AG08395 (cell line): ENCODE results near the gene FLT3.
A peak's percentile ranks its signal among the peaks of the same experiment; 100 is the strongest.
"Not testable (repeated sequence)": the region's sequence is repeated elsewhere in the genome, so short reads cannot be mapped to it uniquely, and the experiment has no call there.

ENCODE experiments used
- DNase-seq: peaks from one replicate; pipeline ENCODE4 v3.0.0; 2012; ENCODE audit warnings: mixed read lengths, low spot score

Gene FLT3

DNA sequence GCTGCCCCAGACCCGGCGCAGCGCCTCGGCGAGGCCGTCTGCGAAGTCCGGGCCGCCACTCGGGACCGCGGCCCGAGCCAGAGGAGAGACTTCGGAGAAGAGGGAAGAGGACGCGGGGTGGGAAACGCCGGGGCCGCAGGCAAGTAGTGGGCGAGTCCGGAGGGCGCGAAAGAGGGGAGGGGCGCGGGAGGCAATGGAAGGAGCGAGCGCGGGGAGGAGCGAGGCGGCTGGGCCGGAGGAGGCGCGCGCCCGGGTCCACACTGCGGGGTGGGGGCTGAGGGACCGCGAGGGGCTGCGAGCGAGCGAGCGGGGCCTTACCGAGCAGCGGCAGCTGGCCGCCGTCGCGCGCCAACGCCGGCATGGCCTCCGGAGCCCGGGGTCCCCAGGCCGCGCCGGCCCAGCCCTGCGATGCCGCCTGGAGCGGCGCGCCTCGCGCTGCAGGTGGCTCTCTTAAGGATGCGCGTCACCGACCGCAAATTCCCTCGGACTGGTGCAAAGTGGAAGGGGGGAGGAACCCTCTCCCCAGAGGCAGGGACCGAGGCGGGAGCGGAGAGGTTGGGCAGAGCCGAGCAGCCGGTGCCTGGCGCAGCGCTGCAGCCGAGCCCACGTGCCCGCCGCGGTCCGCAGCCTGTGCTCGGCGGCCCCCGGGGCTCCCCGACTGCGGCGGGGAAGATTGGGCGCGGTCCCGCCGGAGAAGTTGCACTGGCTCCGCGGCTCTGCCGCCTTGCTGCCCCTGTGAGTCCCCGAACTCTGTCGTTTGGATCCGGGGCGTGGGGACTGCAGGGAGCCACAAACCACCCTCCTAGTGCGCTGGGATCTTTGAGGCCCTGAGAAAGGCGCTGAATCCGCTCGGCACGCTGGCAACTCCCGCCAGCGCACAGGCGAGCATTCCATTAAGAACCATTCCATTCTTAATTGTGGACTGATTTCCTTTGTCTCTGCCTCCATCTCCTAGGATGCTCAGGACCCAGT lies at the start of gene FLT3:
TSS of gene FLT3 (minus strand) at position 427 of the 972 bp plus-strand sequence. CDS start at position 361, 66 bp downstream.
- no peak for DNase-seq

DNA sequence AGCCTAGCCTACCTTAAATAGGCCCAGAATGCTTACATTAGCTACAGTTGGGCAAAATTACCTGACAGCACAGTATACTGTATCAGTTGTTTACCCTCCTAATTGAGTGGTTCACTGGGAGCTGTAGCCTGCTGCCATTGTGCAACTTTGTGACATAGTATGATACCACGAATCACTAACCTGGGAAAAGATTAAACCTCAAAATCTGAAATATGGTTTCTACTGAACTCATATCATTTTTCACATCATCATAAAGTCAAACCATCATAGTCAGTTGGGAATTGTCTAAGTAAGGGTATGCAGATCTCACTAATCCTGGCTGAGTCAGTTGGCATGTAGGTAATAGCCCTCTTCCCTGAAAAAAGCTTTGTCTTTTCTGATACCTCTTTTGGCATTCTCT lies 47.1 kb upstream of the FLT3 start:
- DNase-seq, result no peak

DNA sequence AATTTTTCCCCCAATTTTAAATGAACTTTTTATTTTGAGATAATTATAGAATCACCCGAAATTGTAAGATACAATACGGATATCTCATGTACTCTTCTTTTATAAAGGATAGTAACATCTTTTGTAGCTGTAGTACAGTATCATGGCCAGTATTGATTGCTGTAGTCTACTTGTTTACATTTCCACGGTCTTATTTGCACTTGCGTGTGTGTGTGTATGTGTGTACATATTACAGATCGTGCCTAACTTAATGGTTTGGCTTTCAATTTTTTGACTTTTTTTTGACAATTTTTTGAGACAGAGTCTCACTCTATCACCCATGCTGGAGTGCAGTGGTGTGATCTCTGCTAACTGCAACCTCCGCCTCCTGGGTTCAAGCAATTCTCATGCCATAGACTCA lies 44.7 kb upstream of the FLT3 start:
- no peak for DNase-seq

DNA sequence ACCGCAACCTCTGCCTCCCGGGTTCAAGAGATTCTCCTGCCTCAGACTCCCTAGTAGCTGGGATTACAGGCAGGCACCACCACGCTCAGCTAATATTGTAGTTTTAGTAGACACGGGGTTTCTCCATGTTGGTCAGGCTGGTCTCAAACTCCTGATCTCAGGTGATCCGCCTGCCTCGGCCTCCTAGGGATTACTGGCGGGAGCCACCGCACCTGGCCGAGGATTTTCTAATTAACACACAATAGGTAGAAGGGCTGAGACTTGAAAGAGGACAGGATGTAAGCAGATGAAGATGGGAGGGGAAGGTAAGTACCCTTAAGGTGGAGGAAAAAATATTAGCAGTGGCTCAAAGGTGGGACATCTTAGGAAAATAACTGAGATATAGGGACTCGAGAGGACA lies 41.2 kb upstream of the FLT3 start:
- not testable (repeated sequence) for DNase-seq

DNA sequence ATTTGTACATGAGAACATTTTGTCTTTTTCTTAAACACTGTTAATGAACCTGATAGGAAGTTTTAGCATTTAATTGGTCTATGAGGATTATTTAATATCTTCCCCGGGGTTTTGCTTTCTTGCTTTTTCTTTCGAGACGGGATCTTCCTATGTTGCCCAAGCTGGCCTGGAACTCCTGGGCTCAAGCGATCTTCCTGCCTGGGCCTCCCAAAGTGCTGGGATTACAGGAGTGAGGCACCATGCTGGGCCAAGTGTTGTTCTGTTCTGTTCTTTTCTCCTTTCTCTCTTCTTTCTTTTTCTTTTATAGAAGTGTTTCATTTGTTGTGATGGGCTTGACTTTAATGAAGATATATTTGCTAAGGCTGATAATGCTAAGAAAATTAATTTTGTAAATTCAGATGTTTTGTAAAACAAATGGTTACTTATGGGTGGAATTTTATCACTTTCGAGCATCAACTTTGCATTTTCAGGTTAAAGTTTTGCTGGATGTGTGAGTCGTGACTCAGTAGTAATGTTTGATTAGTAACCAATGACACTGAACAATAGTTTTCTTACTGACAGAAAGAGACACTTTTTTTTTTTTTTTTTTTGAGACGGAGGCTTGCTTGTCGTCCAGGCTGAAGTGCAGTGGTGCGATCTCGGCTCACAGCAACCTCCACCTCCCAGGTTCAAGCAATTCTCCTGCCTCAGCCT lies 40.2 kb upstream of the FLT3 start:
- no peak for DNase-seq

DNA sequence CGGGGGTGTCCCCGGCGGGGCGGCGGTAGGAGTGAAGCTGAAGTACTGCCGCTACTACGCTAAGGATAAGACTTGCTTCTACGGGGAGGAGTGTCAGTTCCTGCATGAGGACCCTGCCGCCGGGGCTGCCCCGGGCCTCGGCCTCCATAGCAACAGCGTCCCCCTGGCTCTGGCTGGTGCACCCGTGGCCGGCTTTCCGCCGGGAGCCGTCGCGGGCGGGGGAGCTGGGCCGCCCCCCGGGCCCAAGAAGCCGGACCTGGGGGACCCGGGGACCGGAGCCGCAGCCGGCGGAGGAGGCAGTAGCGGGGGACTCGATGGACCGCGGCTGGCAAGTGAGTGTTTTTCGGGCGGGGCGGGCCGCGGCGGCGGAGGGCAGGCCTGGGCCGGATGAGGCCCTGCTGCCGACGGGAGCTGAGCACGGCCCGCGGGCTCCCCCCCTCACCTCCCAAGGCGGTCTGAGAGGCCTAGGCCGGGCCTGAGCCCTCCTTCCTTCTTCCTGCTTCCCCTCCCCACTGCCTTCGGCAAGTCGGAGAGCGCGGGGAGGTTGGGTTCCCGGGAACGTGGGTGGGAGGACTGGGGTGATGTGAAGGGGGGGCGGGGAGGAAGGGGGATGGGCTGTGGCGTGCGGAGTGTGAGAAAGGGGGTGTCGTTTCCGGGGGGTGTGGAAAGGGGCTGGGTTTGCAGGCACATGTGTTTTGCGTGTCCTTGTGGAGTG lies 38.5 kb upstream of the FLT3 start:
- DNase-seq, result peak; percentile 73

DNA sequence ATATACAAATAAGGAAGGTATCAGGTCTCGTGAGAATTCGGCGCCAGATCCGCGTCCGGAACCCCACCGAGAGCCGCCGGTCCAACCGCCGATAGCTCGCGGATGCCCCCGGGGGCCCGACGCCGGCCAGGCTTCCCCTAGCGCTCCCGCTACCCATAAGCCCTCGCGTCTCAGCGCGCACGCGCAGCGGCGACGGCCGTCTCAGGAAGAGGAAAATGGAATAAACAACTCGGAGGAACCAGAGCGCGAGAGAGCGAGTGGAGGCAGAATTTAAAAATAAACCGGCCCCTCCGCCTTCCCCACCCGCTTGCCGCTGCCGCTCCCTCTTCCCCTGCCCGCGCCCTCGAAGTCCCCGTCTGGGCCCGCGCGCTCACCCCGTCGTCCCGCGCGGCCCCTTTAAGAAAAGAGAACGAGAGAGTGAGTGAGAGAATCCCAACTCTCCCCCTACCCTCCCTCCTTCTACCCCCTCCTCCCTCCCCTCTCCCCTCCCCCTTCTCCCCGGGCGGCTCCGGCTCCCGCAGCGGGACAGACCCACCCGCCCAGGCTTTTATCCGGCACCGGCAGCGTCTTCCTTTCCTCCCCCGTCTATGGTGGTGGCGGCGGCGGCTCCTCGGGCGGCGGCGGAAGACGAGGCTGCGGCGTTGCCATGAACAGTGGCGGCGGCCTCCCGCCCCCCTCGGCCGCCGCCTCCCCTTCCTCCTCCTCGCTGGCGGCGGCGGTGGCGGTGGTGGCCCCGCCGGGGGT lies 37.8 kb upstream of the FLT3 start, which contains the start of gene PAN3:
TSS of gene PAN3 (plus strand) at position 534 of the 744 bp plus-strand sequence. CDS start at position 647, 113 bp downstream.
- peak; percentile 94 for DNase-seq

DNA sequence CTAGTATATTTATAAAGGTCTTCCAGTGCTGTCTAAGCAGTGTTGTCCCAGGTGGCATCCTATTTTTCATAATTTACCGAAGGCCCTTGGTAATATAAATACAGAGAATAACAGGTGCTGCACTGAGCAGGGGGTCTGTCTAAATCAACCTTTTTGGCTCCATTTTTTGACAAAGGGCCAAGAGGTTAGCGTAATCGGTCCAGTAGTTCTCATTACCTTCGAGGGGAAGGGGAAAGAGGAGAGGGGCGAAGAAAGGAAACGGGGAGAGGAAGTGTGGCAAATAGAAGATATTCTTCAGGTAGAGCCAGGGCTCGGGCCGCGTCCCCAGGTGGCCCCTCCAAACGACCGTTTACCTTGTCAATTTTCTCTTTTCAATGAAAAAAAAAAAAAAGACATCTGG lies 37.2 kb upstream of the FLT3 start:
- no peak for DNase-seq

DNA sequence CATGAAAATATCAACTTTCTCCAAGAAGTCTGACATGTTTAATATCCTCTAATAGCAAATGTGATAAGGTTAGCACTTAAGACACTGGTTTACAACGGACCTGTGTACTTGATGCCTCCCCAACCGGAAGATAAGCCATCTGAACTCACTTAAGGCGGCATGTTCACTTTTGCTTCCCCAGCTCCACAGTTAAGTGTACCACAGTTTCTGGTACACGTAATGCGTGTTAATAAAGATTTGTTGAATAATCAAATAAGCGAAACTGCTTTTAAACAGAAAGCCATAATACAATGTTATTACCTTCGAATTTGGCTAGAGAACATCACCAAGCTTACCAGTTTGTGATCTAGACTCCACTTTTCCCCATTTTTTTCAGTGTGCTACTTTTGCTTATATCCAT lies 36.5 kb upstream of the FLT3 start:
- no peak for DNase-seq

DNA sequence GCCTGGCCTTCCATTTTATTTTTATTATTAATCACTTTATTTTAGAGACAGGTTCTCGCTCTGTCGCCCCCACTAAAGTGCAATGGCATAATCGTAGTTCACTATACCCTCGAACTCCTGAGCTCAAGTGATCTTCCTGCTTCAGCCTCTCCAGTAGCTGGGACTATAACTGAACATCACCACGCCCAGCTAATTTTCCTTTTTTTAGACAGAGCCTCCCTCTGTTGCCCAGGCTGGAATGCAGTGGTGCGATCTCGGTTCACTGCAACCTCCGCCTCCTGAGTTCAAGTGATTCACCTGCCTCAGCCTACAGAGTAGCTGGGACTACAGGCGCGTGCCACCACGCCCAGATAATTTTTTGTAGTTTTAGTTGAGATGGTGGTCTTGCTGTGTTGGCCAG lies 31.3 kb upstream of the FLT3 start:
- DNase-seq, result no peak

DNA sequence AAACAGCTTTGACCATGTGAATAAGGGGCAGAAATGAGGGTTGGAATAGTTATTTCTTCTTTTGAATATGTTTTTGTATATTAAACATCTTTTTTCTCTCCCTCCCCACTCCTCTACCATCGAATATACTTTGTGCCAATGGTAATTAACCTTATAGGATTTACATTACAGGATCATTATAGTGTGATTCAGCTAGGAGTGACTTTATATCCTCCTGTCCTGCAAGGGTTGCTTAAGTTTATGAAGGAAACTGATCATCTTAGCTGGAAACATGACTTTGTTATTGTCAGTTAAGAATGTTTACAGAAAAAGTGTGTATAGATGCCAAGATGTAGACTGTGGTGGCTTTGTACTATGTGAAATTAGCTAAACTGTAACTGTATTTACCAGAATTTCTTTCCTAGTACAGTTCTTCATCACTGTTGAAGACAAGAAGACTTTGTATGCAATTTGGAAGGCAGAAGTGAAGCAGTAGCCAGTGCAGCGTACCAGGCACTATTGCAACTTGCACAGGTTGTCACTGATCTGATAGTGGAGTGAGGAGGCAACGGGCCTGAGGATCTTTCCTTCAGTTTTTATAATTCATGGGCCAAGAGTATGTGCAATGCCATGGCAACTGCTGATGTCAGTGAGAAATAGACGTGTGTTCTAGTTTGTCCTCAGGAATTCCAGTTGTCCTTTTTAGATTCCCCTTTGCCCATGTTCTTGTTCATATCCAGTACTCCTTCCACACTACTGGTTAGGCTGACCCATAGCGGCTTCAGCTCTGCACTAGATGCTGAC lies 29.7 kb upstream of the FLT3 start:
- DNase-seq, result no peak

DNA sequence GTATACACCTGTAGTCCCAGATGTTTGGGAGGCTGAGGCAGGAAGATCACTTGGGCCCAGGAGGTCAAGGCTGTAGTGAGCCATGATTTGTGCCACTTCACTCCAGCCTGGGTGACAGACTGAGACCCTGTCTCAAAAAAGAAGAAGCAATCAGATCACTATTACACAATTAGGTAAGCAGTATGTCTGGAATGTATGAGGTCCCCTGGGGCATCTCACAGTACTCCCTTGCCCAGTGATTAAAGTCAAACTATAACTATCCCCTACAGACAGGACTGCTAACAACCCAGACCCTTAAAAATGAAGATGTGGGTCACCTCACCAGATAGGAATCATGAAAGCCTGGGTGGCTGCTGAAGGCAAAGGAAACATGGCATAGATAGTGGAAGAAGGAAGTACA lies 28.6 kb upstream of the FLT3 start:
- DNase-seq, result no peak

DNA sequence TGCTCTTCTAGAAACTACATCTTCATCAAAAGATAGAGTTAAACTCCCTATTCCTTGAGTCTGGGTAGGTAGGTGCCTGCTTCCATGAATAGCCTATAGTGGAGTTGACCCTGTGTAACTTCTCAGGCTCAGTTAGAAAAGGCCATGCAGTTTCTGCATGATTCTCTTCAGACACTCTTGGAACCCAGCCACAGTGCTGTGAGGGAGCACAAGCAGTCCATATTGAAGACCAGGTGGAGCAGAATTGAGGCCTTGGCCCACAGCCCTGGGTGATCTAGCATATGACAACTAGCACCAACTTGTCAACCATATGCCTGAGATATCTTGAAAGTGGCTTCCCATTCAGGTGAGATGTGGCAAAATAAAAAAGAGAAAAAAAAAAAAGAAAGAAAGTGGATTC lies 27.7 kb upstream of the FLT3 start:
- DNase-seq, result no peak

DNA sequence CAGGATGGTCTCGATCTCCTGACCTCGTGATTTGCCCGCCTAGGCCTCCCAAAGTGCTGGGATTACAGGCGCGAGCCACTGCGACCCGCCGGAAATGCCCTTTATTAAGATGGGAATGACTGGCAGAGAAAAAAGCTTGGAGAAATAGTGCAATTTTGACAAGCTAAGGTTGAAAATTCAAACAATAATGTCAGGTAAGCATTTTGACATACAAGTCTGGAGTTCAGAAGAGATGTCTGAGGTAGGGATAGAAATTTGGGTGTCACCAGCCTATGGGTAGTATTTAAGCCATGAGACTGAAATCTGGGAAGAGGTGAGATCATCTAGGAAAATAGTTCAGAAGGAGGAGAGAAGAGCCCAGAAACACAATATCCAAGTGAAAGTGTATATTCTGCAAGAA lies 20.8 kb upstream of the FLT3 start:
- no peak for DNase-seq

DNA sequence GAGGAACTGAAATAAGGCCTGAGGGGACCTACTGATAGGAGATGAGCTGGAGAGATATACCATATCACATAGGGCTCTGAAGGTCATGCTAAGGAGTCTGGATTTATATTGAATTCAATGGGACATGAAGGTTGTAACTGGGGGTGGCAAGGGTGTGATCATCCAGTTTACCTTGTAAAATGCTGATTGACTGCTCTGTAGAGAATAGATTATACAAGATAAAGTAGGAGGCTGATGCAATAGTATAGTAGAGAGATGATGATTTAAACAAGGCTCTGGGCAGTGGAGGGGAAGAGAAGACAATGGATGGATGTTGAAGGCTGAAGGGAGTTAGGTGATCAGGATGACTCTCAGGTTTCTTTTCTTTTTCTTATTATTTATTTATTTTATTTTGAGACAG lies 19.9 kb upstream of the FLT3 start:
- DNase-seq, result no peak

DNA sequence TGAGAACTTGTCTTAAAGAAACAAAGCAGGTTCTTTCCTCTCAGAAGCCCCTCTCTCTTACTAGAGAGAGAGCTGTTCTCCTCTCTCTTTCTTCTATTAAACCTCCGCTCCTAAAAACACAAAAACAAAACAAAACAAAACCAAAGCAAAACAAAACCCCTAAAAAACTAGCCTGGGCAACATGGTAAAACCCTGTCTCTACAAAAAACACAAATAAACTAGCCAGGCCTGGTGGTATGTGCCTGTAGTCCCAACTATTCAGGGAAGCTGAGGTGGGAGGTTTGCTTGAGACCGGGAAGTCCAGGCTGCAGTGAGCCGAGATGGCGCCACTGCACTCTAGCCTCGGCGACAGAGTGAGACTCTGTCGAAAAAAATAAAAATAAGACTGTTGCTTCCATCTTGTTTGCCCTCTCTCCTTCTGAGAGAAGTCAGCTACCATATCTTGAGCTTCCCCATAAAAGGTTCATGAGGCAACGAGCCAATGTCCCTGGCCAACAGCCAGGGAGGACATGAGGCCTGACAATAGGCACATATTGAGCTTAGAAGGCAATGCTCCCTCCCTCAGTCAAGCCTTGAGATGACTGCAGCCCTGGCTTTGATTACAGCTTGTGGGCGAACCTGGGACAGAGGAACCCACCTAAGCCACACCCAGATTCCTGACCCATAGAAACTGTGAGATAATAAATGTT lies 17.5 kb upstream of the FLT3 start:
- DNase-seq, result no peak

DNA sequence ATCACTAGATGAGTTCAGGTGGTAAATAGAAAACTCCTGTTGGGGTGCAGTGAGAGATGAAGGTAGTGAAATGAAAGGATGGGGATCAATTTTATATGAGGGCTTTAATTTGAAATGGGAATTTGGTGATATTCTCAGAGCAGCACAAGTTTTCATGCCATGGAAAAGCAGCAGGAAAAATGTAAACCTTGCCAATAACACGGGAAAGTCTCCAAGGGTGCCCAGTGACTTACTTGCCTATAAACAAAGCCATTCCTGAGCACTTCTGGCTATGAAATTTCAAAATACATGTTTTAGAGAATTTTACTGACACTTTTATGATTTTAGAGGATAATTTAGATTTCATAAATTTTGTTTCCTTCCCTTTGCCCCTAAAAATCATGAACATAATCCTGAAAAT lies 16.4 kb upstream of the FLT3 start:
- DNase-seq, result no peak

DNA sequence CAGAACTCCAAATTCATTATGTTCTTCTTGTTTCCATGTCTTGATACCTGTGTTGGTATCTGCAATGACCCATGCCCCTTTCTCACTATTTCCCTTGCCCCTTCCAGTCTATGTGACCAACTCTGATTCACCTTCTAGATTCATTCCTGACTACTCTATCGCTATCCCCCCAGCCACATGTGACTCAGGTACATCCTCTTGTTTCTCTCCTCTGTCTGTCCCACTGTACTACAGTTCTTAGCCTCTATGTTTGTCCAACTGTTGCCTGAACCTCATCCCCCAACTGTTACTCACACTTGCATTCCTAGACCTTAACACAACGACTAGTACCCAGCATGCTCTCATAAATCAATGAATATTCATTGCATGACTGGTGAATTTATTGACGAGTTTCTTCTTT lies 10.0 kb upstream of the FLT3 start:
- DNase-seq, result no peak

DNA sequence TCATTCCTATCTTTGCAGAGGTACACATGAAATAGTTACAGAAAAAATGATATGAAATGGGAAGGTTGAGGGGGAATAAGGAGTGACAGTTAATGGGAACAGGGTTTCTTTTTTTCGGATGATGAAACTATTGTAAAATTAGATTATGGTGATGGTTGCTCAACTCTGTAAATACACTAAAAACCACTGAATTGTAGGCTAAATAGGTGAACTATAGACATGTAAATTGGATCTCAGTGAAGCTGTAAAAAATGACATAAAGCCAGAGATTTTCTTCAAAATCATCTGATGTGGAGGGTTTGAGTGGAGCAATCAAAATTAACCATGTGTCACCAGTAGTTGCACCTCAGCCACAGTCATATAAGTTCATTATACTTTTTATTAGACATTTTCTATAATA lies 6.6 kb upstream of the FLT3 start:
- no peak for DNase-seq

DNA sequence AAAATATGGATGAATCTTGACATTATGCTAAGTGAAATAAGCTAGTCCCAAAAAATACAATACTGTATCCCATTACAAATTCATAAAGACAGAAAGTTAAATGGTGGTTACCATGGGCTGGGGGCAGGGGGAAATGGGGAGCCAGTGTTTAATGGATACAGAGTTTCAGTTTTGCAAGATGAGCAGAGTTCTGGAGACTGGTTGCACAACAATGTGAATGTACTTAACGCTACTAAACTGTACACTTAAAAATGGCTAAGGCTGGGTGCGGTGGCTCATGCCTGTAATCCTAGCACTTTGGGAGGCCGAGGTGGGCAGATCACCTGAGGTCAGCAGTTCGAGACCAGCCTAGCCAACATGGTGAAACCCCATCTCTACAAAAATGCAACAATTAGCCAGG lies 1.5 kb upstream of the FLT3 start:
- not testable (repeated sequence) for DNase-seq
